Hippocampal formation (tissue), 2 donors: ENCODE results near the gene OPRM1.

Experiments used
- DNase-seq, 2 donors: peaks; one replicate each; lab custom pipeline; 2025; lab: John Stamatoyannopoulos, UW

The OPRM1 gene

DNA sequence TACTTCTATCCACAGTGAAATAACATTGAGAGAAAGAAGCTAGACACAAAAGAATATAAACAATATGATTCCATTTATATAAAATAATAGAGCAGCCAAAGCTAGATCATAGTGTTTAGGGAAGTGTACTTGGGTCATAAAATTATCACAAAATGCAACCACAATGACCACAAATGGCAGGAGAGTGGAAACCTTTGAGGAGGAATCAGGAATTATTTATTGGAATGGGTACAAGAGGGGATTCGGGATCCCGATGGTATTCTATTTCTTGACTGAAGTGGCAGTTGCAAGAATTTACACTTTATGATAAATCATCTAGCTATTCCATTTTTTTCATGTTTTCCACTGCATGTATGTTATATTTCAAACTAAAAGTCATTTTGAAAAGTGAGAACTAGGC is 241.5 kb downstream of the OPRM1 start:
- no peak for DNase-seq

DNA sequence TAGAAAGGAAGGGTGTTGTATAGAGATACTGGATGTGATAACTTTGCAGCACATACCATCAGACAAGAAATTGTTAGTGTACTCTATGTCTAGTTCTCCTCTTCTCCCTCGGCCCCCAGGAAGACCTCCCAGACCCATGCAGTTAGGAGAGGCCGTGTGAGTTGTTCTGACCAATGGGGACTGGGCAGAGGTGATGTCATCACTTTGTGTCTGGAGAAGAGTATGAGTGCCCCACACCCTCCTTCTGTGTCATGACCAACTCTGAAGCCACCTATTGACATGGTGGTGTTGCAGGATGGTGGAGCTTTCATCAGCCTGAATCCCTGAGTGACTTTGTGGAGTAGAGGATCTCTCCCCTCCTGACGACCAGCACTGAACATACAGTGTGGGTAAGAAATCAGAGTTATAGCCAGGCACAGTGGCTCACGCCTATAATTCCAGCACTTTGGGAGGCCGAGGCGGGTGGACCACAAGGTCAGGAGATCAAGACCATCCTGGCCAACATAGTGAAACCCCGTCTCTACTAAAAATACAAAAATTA is 245.3 kb downstream of the OPRM1 start:
- DNase-seq, result no peak

DNA sequence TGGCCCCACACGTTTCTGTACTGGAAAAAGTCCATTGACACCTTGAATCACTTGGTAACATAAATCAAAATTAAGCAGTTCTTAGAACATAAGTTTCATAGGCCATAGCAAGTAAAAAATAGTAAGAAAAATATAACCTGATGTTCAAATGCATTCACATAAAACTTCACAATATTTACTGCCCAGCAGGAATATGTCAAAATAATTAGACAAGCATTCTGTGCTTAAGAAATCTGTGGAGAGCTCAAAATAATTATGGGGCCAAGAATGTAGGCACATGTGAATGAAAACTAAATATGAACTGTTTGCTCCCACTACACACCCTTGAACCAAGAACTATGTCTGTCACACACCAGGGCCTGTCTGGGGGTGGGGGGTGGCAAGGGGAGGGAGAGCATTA is 246.8 kb downstream of the OPRM1 start:
- DNase-seq, result no peak

DNA sequence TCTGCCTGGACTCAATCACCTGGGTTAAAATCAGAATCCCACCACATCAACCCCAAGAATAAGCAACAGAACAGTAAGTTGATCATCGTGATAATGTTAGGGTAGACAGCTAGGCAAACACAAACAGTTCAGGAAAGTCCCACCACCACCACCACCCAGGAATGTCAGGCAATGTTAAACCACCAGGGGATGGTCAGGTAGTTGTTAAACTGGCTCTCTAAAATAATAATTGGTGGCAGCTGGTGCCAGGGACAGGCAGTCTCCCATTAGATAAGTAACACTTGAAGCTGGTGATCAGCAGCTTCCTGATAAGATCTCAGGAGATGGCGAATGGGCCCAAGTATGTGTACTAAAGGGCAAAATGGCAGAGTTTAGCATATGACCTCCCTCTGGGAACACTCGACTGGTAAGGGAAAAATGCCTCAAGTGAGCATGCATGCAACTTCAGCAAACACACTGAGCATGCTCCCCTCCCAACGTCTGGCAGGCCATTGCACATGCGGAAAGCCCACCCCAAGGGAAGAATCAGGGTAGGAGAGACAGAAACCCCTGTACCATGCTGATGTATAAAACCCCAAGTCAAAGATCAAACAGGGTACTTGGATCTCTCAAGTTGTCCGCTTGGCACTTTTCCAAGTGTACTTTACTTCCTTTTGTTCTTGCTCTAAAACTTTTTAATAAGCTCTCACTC is 250.9 kb downstream of the OPRM1 start:
- DNase-seq, result no peak

DNA sequence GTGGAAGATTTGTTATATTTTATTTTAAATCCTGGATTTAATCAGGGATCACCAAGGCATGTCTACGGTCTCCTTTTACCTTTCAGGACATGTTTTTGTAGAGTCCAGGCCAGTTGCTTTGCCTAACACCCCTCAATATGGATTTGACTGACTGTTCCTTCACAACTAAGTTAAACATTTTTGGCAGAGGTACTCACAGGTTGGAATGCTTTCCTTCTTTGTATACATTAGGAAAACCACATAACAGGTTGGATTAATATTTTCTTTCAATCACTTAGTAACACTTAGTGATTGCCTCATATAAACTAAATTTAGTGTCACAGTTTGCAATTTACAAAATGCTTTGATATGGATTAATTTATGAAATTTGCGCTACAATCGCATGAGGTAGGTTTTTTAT is 253.0 kb downstream of the OPRM1 start:
- DNase-seq, result no peak

DNA sequence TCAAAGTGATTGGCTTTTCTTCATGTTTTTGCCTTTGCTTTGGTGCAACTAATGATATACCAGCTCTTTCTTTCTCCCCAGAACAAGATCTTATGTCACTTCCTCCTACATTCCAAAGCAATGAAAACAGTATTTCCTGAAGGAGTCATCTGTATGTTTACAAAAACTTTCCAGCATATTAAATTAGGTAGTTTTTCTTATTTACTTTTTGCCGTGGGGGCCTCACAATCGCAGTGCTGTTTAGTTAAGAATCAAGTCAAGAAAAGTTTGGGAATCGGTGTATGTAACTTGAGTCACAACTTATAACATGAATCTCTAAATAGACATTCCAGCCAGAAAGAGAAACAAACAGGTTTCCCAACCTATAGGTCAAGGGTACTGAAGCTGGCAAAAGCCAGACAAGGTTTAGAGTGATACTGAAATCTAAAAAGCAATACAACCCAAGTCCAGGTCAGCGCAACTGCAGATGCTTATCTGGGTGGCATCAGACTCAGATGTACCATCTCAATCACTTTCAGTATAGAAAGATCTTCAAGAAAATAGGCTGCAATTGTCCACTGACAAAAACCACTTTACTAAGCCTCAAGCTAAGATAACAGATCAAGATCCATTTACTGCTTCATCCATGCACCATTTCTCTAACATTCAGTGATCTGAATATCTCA is 253.9 kb downstream of the OPRM1 start:
- no peak for DNase-seq

DNA sequence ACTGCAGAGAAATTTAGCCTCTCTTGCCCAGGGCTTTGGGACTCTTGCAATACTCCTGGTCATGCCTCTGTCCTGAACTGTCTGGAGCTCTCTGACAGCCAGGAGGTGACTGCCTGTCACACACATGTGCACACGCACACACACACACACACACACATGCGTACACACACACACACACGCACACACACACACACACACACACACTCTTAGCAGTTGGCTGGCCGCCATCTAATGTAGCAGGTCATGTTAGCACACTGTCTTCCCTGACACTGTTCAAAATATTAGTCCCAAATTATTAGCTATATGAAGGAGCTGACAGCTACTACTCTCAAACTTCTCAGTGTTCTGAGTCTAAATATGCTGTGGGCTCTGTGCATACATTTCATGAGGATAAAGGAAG is 256.7 kb downstream of the OPRM1 start:
- DNase-seq, result no peak
